ENCODE data around the gene IP6K2.
"Not testable (repeated sequence)": the region's sequence is repeated elsewhere in the genome, so short reads cannot be mapped to it uniquely, and the experiment has no call there.

The IP6K2 gene

DNA sequence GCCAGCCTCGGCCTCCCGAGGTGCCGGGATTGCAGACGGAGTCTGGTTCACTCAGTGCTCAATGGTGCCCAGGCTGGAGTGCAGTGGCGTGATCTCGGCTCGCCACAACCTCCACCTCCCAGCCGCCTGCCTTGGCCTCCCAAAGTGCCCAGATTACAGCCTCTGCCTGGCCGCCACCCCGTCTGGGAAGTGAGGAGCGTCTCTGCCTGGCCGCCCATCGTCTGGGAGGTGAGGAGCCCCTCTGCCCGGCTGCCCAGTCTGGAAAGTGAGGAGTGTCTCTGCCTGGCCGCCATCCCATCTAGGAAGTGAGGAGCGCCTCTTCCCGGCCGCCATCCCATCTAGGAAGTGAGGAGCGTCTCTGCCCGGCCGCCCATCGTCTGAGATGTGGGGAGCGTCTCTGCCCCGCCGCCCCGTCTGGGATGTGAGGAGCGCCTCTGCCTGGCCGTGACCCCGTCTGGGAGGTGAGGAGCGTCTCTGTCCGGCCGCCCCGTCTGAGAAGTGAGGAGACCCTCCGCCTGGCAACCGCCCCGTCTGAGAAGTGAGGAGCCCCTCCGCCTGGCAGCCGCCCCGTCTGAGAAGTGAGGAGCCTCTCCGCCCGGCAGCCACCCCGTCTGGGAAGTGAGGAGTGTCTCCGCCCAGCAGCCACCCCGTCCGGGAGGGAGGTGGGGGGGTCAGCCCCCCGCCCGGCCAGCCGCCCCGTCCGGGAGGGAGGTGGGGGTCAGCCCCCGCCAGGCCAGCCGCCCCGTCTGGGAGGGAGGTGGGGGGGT is 16.9 kb upstream of the IP6K2 start:
- peaks cover 19 to 32% of the 10 kb centered on the region in 2 donors for H3K4me1 ChIP-seq (ENCODE audit: control insufficient read depth in 1 of 2, insufficient read depth in 2 of 2, low read length in 2 of 2)
- H3K4me3 ChIP-seq (ENCODE audit: low read depth in 1 of 2, low read length in 2 of 2); H3K9me3 ChIP-seq (ENCODE audit: control insufficient read depth in 1 of 2, low read length in 2 of 2); H3K9ac ChIP-seq (ENCODE audit: low read depth in 1 of 2, low read length in 2 of 2); H3K27me3 ChIP-seq (ENCODE audit: control insufficient read depth in 1 of 2, insufficient read depth in 2 of 2, low read length in 2 of 2); H3K27ac ChIP-seq (ENCODE audit: low read depth, low read length); H3K36me3 ChIP-seq (ENCODE audit: control insufficient read depth in 1 of 2, insufficient read depth in 2 of 2, low read length in 2 of 2): not testable (repeated sequence)

DNA sequence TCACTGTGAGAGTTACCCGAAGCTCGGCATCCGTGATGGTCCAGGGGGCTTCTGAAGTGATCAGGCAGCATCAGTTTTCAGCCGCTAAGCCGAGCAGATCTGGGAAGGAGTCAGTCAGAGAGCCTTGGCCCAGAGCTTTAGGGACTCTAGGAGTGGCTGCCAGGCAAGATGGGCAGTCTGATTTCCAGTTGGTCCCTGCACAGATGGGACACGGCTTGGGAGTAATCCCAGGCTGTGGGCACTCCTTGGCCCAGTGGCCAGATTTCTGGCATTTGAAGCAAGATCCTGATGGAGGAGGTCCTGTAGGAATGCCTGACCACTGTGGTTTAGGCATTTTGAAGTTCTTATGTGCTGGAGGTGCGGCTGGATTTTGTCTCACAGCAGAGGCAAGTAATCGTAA is 10.5 kb upstream of the IP6K2 start:
- H3K9ac ChIP-seq (ENCODE audit: low read depth in 1 of 2, low read length in 2 of 2): no peak overlapping the region

DNA sequence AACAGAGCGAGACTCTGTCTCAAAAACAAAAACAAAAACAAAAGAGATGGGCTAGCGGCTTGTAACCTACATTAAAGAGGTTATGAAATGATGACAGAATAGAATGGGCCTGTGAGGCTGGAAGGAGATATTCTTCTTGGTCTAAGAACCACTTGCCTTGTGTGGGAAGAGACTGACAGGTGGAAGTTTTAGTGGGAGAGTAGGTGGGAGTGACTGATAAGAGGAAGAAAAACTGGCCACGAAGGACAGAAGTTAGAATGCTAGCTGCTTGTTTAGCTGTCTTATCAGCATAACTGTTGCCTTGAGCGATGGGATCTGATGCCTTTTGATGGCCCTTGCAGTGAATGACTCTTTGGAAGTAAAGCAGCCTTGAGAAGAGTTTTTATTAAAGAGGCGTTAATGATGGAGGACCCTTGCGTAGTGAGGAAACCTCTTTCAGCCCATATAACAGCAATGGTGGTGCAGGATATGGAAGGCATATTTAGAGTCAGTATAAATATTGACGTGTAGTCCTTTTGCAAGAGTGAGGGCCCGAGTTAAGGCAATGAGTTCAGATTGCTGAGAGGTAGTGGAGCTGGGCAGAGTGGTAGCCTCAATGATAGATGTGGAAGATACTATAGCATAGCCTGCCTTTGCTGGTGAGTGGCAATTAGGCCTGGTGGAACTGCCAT is 8.3 kb upstream of the IP6K2 start:
- H3K36me3 ChIP-seq (ENCODE audit: control insufficient read depth in 1 of 2, insufficient read depth in 2 of 2, low read length in 2 of 2); H3K27me3 ChIP-seq (ENCODE audit: control insufficient read depth in 1 of 2, insufficient read depth in 2 of 2, low read length in 2 of 2); H3K4me1 ChIP-seq (ENCODE audit: control insufficient read depth in 1 of 2, insufficient read depth in 2 of 2, low read length in 2 of 2); H3K4me3 ChIP-seq (ENCODE audit: low read depth in 1 of 2, low read length in 2 of 2); H3K9me3 ChIP-seq (ENCODE audit: control insufficient read depth in 1 of 2, low read length in 2 of 2); H3K9ac ChIP-seq (ENCODE audit: low read depth in 1 of 2, low read length in 2 of 2); H3K27ac ChIP-seq (ENCODE audit: low read depth, low read length): not testable (repeated sequence)

More for the DNA sequence above, 10.5 kb upstream of the IP6K2 start:
- no peaks in the 10 kb centered on the region for H3K36me3 ChIP-seq (ENCODE audit: control insufficient read depth in 1 of 2, insufficient read depth in 2 of 2, low read length in 2 of 2)
- H3K9me3 ChIP-seq (ENCODE audit: control insufficient read depth in 1 of 2, low read length in 2 of 2): no peaks in the 10 kb centered on the region
- H3K27me3 ChIP-seq (ENCODE audit: control insufficient read depth in 1 of 2, insufficient read depth in 2 of 2, low read length in 2 of 2): no peaks in the 10 kb centered on the region
- H3K4me1 ChIP-seq (ENCODE audit: control insufficient read depth in 1 of 2, insufficient read depth in 2 of 2, low read length in 2 of 2): peaks cover 0 to 5% of the 10 kb centered on the region in 2 donors
- H3K4me3 ChIP-seq (ENCODE audit: low read depth in 1 of 2, low read length in 2 of 2): no peak overlapping the region
- no peak overlapping the region for H3K27ac ChIP-seq (ENCODE audit: low read depth, low read length)

DNA sequence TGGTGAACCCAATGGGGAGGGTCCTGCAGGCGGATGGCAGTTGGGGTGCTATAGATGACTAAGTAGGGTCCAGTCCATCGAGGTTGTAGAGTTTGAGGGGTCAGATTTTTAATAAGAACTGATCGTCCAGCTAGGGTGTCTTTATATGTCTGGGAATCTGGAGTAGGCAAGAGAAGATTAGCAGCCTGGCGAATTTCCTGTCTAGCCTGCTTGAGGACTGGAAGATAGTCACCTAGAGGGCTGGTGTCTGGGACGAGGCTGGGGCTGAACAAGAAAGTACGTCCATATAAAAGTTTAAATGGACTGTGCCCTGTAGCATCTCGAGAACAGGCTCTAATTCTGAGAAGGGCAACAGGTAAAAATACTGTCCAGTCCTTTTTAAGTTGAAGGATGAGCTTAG is 6.7 kb upstream of the IP6K2 start:
- Histone ChIP-seq H3K4me3 (ENCODE audit: low read depth in 1 of 2, low read length in 2 of 2) (no peak overlapping the region), H3K4me1 (ENCODE audit: control insufficient read depth in 1 of 2, insufficient read depth in 2 of 2, low read length in 2 of 2) (peaks cover 0 to 5% of the 10 kb centered on the region in 2 donors), H3K27ac (ENCODE audit: low read depth, low read length) (no peak overlapping the region), H3K36me3 (ENCODE audit: control insufficient read depth in 1 of 2, insufficient read depth in 2 of 2, low read length in 2 of 2) (no peaks in the 10 kb centered on the region), H3K9ac (ENCODE audit: low read depth in 1 of 2, low read length in 2 of 2) (no peak overlapping the region), H3K27me3 (ENCODE audit: control insufficient read depth in 1 of 2, insufficient read depth in 2 of 2, low read length in 2 of 2) (no peaks in the 10 kb centered on the region), H3K9me3 (ENCODE audit: control insufficient read depth in 1 of 2, low read length in 2 of 2) (no peaks in the 10 kb centered on the region)

DNA sequence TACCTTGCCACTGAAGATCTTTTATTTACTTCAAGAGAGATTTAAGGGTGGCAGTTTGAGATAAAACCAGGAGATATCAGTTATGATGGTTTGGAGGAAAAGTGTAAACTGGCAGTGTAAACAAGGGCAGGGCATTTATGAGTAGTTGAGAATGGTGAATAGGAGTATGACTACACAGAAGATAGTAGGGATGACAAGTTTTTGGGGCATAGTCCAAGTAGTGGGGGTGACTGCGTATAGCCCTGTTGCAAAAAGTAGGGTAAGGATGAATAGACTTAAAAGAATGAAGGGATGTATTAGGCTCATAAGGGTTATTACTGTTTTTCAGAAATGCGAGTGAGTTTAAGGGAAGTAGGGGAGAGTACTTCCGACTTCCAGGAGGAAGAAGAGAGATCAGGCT is 6.3 kb upstream of the IP6K2 start:
- not testable (repeated sequence) for H3K36me3 ChIP-seq (ENCODE audit: control insufficient read depth in 1 of 2, insufficient read depth in 2 of 2, low read length in 2 of 2); H3K4me3 ChIP-seq (ENCODE audit: low read depth in 1 of 2, low read length in 2 of 2); H3K9ac ChIP-seq (ENCODE audit: low read depth in 1 of 2, low read length in 2 of 2); H3K27me3 ChIP-seq (ENCODE audit: control insufficient read depth in 1 of 2, insufficient read depth in 2 of 2, low read length in 2 of 2); H3K9me3 ChIP-seq (ENCODE audit: control insufficient read depth in 1 of 2, low read length in 2 of 2); H3K27ac ChIP-seq (ENCODE audit: low read depth, low read length); H3K4me1 ChIP-seq (ENCODE audit: control insufficient read depth in 1 of 2, insufficient read depth in 2 of 2, low read length in 2 of 2)

DNA sequence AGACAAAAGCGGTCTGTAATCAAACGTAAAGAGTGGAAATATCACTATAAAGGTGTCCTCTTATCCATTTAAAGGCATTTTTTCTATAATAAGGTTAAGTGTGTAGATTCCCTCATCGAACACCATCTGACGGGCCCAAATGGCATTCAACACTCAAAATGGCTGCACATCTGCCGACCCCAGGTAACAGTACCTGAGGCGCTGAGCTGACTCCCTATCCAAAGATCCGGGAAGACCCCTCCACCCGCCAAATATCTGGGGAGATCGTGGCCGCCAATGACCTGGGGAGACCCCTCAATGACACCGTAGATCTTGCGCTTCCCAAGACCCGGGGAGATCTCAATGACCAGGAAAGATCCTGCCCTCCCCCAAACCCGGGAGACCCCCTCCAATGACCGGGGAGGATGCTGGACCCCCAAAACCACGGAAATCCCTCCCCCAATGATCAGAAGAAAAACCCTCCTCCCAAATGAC is 476 bp downstream of the IP6K2 start:
- Histone ChIP-seq H3K27ac (ENCODE audit: low read depth, low read length) (peak overlapping the region; percentile 26), H3K4me1 (ENCODE audit: control insufficient read depth in 1 of 2, insufficient read depth in 2 of 2, low read length in 2 of 2) (peaks cover 23 to 28% of the 10 kb centered on the region in 2 donors), H3K27me3 (ENCODE audit: control insufficient read depth in 1 of 2, insufficient read depth in 2 of 2, low read length in 2 of 2) (no peaks in the 10 kb centered on the region), H3K9ac (ENCODE audit: low read depth in 1 of 2, low read length in 2 of 2) (peak overlapping the region; percentile 99 to 100), H3K36me3 (ENCODE audit: control insufficient read depth in 1 of 2, insufficient read depth in 2 of 2, low read length in 2 of 2) (peaks cover 7 to 19% of the 10 kb centered on the region in 2 donors), H3K4me3 (ENCODE audit: low read depth in 1 of 2, low read length in 2 of 2) (peak overlapping the region; percentile 97 to 98), H3K9me3 (ENCODE audit: control insufficient read depth in 1 of 2, low read length in 2 of 2) (no peaks in the 10 kb centered on the region)

DNA sequence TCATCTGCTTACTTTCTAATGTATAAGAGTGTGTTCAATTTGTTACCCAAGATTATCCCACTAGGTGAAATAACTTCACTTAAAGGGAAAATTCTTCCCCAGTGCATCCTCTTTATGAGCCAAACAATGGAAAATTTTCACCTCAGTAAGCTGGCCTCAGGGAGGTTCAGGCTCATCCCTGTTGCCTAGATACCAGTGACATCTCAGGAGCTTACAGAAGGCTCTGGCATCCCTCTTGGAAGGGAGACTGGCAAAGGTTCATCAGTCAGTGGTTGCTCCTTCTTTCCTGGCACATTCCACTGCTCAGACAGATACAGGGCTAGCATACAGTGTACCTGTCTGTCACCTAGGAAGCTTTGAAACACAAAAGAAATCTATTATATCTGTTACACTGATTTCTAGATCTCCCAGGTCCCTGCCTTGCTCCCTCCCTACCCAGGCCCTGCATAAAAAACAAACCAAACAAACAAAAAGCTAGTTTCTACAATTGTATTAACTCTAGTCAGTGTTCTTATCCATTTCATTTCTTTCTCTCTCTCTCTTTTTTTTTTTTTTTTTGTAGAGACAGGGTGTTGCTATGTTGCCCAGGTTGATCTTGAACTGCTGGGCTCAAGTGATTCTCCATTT is 1.7 kb downstream of the IP6K2 start:
- Histone ChIP-seq H3K27ac (ENCODE audit: low read depth, low read length) (no peak overlapping the region), H3K4me1 (ENCODE audit: control insufficient read depth in 1 of 2, insufficient read depth in 2 of 2, low read length in 2 of 2) (peaks cover 23 to 31% of the 10 kb centered on the region in 2 donors), H3K36me3 (ENCODE audit: control insufficient read depth in 1 of 2, insufficient read depth in 2 of 2, low read length in 2 of 2) (peaks cover 7 to 30% of the 10 kb centered on the region in 2 donors), H3K27me3 (ENCODE audit: control insufficient read depth in 1 of 2, insufficient read depth in 2 of 2, low read length in 2 of 2) (no peaks in the 10 kb centered on the region), H3K4me3 (ENCODE audit: low read depth in 1 of 2, low read length in 2 of 2) (peak overlapping the region; percentile 97 to 98), H3K9me3 (ENCODE audit: control insufficient read depth in 1 of 2, low read length in 2 of 2) (no peaks in the 10 kb centered on the region), H3K9ac (ENCODE audit: low read depth in 1 of 2, low read length in 2 of 2) (peak overlapping the region in 1 of 2 donors; percentile 99)

DNA sequence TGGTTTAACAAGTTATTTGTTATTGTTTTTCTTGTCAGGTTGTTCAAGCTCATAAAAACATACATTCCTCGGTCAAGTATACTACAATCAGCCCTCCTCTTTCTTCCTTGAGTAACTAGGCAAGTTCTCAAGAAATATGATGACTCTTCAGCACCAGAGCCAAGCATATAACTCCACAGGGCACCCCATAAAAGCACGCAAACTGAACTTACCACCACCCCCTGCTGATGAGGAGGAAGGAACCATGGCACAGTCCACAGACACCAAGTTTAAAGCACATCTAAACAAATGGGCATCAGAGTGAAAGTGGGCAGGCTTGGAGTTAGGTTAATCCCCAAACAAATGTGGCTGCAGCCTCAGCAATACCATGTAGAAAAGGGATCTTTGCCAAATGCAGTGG is 5.3 kb downstream of the IP6K2 start:
- Histone ChIP-seq H3K4me1 (ENCODE audit: control insufficient read depth in 1 of 2, insufficient read depth in 2 of 2, low read length in 2 of 2) (peaks cover 26 to 31% of the 10 kb centered on the region in 2 donors), H3K27ac (ENCODE audit: low read depth, low read length) (no peak overlapping the region)

DNA sequence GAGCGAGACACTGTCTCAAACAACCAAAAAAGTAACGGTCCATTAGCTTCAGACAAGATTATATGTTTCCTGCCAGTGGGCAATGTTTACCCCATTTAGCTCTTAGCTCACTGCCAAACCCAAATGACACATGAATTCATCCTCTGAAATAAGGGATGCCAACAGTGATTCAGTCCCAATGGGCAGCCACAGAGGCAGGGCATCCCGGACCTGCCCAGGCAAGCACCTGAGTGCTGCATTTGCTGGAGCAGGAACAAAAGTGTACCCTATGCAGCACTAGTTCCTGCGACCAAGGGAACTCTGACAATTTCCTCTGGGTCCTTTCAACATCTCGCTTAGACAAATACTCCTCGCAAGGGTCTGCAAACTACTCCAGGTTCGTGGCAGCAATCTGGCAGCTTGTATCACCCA is 8.0 kb downstream of the IP6K2 start:
- H3K9me3 ChIP-seq (ENCODE audit: control insufficient read depth in 1 of 2, low read length in 2 of 2): no peaks in the 10 kb centered on the region
- peaks cover 17 to 19% of the 10 kb centered on the region in 2 donors for H3K4me1 ChIP-seq (ENCODE audit: control insufficient read depth in 1 of 2, insufficient read depth in 2 of 2, low read length in 2 of 2)
- no peaks in the 10 kb centered on the region for H3K27me3 ChIP-seq (ENCODE audit: control insufficient read depth in 1 of 2, insufficient read depth in 2 of 2, low read length in 2 of 2)
- no peak overlapping the region for H3K27ac ChIP-seq (ENCODE audit: low read depth, low read length)
- peaks cover 11 to 59% of the 10 kb centered on the region in 2 donors for H3K36me3 ChIP-seq (ENCODE audit: control insufficient read depth in 1 of 2, insufficient read depth in 2 of 2, low read length in 2 of 2)
- H3K4me3 ChIP-seq (ENCODE audit: low read depth in 1 of 2, low read length in 2 of 2): no peak overlapping the region
- no peak overlapping the region for H3K9ac ChIP-seq (ENCODE audit: low read depth in 1 of 2, low read length in 2 of 2)

More for the DNA sequence above, 5.3 kb downstream of the IP6K2 start:
- Histone ChIP-seq H3K27me3 (ENCODE audit: control insufficient read depth in 1 of 2, insufficient read depth in 2 of 2, low read length in 2 of 2) (no peaks in the 10 kb centered on the region), H3K4me3 (ENCODE audit: low read depth in 1 of 2, low read length in 2 of 2) (no peak overlapping the region), H3K36me3 (ENCODE audit: control insufficient read depth in 1 of 2, insufficient read depth in 2 of 2, low read length in 2 of 2) (peaks cover 7 to 53% of the 10 kb centered on the region in 2 donors), H3K9me3 (ENCODE audit: control insufficient read depth in 1 of 2, low read length in 2 of 2) (no peaks in the 10 kb centered on the region), H3K9ac (ENCODE audit: low read depth in 1 of 2, low read length in 2 of 2) (no peak overlapping the region)

DNA sequence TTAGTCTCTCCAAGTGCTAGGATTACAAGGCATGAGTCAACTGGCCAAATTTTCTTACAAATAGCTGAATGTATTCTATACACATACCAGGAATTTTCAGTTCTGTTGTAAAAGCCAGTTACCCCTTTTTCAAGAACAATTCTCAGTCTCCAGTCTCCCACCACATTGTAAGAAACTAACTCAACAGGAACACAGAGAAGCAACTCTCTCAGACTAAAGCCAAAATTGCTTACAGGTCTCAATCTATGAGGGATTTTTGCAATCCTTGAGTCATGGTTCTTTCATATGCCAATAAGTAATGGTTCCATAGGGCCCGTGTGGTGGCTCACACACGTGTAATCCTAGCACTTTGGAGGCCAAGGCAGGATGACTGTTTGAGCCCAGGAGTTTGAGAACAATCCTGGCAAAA is 8.5 kb downstream of the IP6K2 start:
- Histone ChIP-seq H3K36me3 (ENCODE audit: control insufficient read depth in 1 of 2, insufficient read depth in 2 of 2, low read length in 2 of 2) (peaks cover 11 to 59% of the 10 kb centered on the region in 2 donors), H3K9me3 (ENCODE audit: control insufficient read depth in 1 of 2, low read length in 2 of 2) (no peaks in the 10 kb centered on the region), H3K27ac (ENCODE audit: low read depth, low read length) (no peak overlapping the region), H3K4me3 (ENCODE audit: low read depth in 1 of 2, low read length in 2 of 2) (no peak overlapping the region), H3K9ac (ENCODE audit: low read depth in 1 of 2, low read length in 2 of 2) (no peak overlapping the region), H3K4me1 (ENCODE audit: control insufficient read depth in 1 of 2, insufficient read depth in 2 of 2, low read length in 2 of 2) (peaks cover 17 to 18% of the 10 kb centered on the region in 2 donors), H3K27me3 (ENCODE audit: control insufficient read depth in 1 of 2, insufficient read depth in 2 of 2, low read length in 2 of 2) (no peaks in the 10 kb centered on the region)
